Measurements from ENCODE around the gene NIPAL3.

DNA sequence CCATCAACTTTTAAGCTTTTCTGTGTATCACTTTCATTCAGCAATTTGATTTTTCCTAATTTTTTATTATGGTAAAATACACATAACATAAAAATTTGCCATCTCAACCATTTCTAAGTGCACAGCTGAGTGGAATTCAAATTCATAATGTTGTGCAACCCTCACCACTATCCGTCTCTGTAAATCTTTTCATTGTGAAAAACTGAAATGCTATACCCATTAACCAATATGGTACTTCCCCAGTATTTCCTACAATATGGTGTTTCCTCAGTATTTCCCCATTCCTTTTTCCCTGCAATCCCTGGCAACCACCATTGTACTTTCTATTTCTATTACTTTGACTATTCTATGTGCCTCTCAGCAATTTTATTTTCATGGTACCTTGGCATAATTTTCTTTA is 8.8 kb upstream of the NIPAL3 start:
- TF ChIP-seq ZNF565 (CRISPR knock-in tag; conservative IDR thresholded peaks at IDR 0.05; ENCODE audit: low read depth), result no peak
- TF ChIP-seq RARB (CRISPR knock-in tag; IDR thresholded peaks at IDR 0.05), result no peak
- TF ChIP-seq ZFP3 (CRISPR knock-in tag; IDR thresholded peaks at IDR 0.05), result no peak
- TF ChIP-seq PATZ1 (CRISPR knock-in tag; IDR thresholded peaks at IDR 0.05; ENCODE audit: borderline replicate concordance), result no peak
- TF ChIP-seq TCF4 (CRISPR knock-in tag; IDR thresholded peaks at IDR 0.05; ENCODE audit: borderline replicate concordance), result no peak
- TF ChIP-seq OSR1 (CRISPR knock-in tag; IDR thresholded peaks at IDR 0.05), result no peak
